Retinal pigment epithelial cell (primary cell): ENCODE measurements around the gene ARHGAP10.

ENCODE experiments used
- DNase-seq: peaks from one replicate; pipeline ENCODE4 v3.0.0-alpha.2; 2010; ENCODE audit warnings: low read depth
- H3K4me3 ChIP-seq: 2 replicates; pipeline ENCODE4 v1.5.1; 2011; ENCODE audit warnings: mild to moderate bottlenecking, low read length, control low read depth, moderate library complexity
- CTCF ChIP-seq: conservative IDR thresholded peaks from 2 replicates; pipeline ENCODE4 v1.5.1; 2011; ENCODE audit warnings: low read depth, low read length, control low read depth, inconsistent platforms

The ARHGAP10 gene

DNA sequence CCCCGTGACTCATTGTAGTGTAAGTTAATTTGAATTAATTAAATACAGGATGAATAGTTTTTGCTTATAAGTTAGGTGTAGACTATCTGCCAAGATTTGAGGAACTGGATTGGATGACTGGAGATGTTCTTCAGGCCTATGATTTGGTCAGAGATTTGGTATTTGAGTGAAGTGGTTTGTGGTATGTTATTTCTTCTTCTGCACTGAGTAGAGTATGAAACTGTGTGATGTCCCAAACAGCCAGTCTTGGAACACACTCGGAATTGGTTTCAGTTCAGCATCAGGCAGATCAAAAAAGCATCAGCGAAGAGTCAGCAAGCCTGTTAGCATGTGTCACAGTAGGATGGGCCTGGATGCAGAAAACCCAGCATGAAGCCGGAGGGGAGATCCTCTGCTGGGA lies 294.1 kb downstream of the ARHGAP10 start:
- no peak for DNase-seq
- no peak overlapping the region for H3K4me3 ChIP-seq
- TF ChIP-seq CTCF = no peak

DNA sequence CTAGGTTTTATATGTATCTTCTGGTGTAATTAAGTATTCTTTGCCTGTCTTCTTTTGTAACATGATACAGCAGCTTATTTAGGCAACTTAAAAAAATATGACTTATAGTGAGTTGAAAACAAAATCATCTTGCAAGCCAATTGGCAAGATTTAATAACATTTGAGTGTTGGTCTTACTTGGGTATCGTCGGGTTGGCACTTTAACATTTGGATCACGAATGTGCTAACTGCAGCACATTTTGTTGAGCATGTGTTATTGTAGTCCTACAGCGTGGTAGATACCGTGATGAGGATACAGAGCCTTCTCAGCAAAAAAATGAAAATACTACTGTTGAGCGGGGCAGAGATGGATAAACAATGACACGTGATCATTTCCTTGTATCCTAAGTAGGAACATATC lies 295.3 kb downstream of the ARHGAP10 start:
- H3K4me3 ChIP-seq = no peak overlapping the region
- TF ChIP-seq CTCF = no peak
- no peak for DNase-seq

GRCh38 chr4:148029781-148030180 lies 297.9 kb downstream of the ARHGAP10 start:
- no peak for DNase-seq
- TF ChIP-seq CTCF = no peak
- H3K4me3 ChIP-seq = no peak overlapping the region

GRCh38 chr4:148030193-148030873 lies 298.4 kb downstream of the ARHGAP10 start:
- TF ChIP-seq CTCF = no peak
- DNase-seq = no peak
- no peak overlapping the region for H3K4me3 ChIP-seq

GRCh38 chr4:148034813-148035212 lies 302.9 kb downstream of the ARHGAP10 start:
- H3K4me3 ChIP-seq = no peak overlapping the region
- no peak for TF ChIP-seq CTCF
- DNase-seq = no peak

GRCh38 chr4:148041606-148042329 lies 309.9 kb downstream of the ARHGAP10 start:
- TF ChIP-seq CTCF = no peak
- DNase-seq = no peak
- H3K4me3 ChIP-seq = no peak overlapping the region
